GM19193 (cell line): Measurements from ENCODE around the gene FADS3.

Experiments used
- POLR2A ChIP-seq: IDR thresholded peaks from 4 replicates; pipeline ENCODE4 v1.6.1; 2011; ENCODE audit not compliant: insufficient read depth, insufficient read length; ENCODE audit errors: extremely low read depth

Gene FADS3

DNA sequence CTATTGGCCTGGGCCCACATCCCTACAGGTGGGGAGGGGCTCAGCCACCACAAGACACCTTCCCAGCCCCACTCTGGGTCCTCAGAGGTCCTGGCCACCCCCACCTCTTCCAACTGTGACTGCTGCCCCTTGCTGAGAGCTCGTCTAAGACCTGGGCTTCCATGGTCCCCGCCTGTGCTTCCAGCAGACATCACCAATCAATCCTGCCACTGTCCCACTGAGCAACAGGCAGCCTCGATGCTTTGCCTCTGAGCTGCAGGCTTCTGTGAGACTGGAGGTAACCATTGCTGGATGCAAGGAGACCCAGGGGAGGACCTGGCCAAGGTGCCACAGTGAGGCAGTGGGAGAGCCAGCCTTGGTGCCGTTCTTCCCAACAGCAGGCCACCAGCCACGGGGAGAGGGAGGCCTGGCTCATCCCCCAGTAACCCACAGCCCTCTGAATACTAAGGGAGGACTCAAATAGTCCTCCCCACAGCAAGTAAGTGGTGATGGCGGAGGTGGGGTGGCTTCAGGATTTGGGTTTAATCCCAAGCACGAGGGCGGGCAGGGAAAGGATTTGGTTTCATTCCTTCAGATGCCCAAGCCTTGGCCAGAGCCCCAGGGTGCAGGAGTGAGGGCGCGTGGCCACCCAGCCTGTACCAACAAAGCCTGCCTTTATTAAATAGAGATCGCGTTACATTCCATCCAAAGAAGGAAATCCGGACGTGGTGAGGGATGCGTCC, 5.5 kb upstream of the FADS3 start:
- no peak for TF ChIP-seq POLR2A

- no peak for TF ChIP-seq POLR2A
Observed at GRCh38 chr11:61895718-61896059, 4.3 kb upstream of the FADS3 start.

DNA sequence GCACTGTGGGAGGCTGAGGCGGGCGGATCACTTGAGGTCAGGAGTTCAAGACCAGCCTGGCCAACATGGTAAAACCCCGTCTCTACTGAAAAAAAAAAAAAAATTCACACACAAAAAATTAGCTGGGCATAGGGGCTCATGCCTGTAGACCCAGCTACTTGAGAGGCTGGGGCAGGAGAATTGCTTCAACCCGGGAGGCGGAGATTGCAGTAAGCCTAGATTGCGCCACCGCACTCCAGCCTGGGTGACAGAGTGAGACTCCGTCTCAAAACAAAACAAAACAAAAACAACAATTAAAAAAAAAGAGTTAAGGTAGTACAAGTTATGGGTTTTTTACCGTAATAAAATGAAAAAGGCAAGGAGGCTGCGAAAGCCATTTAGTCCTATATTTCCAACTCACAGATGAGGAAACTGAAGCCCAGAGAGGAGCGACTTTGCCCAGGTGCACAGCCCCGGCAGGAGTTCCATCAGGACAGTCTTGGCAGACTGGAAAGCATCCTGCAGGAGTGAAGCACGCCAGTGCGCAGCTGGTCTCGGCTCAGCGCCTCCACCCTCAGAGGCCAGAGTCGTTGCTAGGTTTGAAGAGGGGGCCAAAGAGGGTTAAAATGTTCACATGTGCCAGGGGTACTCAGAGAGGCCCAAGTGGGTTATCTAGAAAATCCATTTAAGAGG, 3.8 kb upstream of the FADS3 start:
- no peak for TF ChIP-seq POLR2A

DNA sequence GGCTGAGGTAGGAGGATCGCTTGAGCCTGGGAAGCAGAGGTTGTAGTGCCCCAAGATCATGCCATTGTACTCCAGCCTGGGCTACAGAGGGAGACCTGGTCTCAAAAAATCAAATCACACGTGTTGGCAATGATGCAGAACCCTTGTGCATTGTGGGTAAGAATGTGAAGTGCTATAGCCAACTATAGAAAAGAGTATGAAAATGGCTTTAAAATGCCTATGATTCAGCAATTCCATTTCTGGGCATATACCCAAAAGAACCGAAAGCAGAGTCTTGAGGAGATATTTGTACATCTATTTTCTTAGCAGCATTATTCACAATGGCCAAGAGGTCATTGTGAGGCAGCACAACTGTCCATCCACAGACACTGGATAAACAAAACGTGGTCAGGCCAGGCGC, 2.6 kb upstream of the FADS3 start:
- TF ChIP-seq POLR2A = no peak

DNA sequence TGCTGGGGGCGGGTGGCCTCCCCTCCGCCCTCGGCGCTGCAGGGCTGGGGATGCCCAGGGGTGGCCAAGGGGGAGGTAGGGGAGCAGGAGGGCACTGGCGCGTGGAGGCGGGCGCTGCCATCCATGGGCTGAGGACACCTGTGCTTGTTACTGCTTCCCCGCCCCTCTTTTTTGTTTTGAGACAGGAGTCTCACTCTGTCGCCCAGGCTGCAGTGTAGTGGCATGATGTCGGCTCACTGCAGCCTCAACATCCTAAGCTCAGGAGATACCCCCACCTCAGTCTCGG, 683 bp upstream of the FADS3 start:
- TF ChIP-seq POLR2A = no peak

- TF ChIP-seq POLR2A = no peak
Observed at GRCh38 chr11:61890529-61891330, 615 bp downstream of the FADS3 start.

- TF ChIP-seq POLR2A = no peak
Observed at GRCh38 chr11:61889831-61890230, 1.5 kb downstream of the FADS3 start.

DNA sequence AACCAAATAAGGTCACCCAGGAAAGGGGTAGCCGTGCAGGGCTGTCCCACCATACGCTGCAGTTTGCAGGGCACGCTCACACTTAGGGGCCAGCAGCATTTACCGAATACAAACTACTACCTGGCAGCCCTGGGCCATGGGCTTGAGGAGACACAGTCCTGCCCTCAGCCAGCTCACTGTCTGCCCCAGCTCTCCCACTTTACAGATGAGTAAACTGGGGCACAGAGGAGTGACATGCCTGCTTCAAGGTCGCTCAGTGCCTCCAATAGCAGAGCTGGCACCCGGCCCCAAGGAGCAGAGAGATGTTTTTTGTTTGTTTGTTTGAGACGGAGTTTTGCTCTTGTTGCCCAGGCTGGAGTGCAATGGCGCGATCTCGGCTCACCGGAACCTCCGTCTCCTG, 2.8 kb downstream of the FADS3 start:
- no peak for TF ChIP-seq POLR2A

GRCh38 chr11:61887839-61888494, 3.4 kb downstream of the FADS3 start:
- no peak for TF ChIP-seq POLR2A

GRCh38 chr11:61886643-61887042, 4.7 kb downstream of the FADS3 start:
- TF ChIP-seq POLR2A = no peak

- no peak for TF ChIP-seq POLR2A
Observed at GRCh38 chr11:61885784-61886580, 5.4 kb downstream of the FADS3 start.

DNA sequence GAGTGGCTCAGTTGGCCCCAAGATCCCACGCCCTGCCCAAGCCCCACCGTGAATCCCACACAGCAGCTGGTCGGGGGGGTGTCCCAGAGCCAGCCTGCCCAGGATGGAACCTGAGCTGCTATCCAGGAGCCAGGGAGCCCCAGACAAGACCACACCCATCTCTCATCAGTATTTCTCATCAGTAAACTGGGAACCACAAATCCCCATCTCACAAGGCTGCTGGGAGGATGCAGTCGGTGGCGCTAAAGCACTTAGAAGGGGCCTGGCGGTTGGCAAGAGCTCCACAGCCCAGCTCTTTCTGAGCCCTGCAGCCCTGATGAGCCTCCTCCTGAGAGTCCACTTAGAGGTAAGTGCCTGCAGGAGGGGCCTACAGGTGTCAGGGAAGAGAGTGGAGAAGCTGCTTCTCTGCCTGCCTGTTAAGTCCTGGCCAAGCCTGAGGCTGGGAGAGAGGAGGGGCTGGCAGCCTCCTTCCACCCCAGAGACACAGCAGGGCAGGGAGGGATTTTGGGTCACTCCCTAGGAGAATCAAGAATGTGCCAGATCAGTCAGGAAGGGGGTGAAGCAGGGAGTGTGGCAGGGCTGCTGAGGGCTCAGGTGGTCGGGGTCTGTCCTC, 6.1 kb downstream of the FADS3 start:
- no peak for TF ChIP-seq POLR2A

GRCh38 chr11:61883947-61884346, 7.4 kb downstream of the FADS3 start:
- no peak for TF ChIP-seq POLR2A

GRCh38 chr11:61883327-61883726, 8.0 kb downstream of the FADS3 start:
- no peak for TF ChIP-seq POLR2A
